Gastroesophageal sphincter (tissue), 3 donors: ENCODE data around the gene PLEKHN1.

Experiments used
- CTCF ChIP-seq, 4 experiments: fragments of 200-600 bp in 2 of 4; fragments of 450-650 bp in 2 of 4; sonication (generic) in 1 of 4; IDR thresholded peaks; one replicate each; pipeline ENCODE4 v1.5.1; 2017 to 2019; ENCODE audit warnings: antibody characterized with exemption in 4 of 4, mild to moderate bottlenecking in 2 of 4, moderate library complexity in 2 of 4
- POLR2AphosphoS5 ChIP-seq: sonication (generic); formaldehyde crosslinking; IDR thresholded peaks from one replicate; pipeline ENCODE4 v1.6.1; 2017; ENCODE audit warnings: antibody characterized with exemption

DNA sequence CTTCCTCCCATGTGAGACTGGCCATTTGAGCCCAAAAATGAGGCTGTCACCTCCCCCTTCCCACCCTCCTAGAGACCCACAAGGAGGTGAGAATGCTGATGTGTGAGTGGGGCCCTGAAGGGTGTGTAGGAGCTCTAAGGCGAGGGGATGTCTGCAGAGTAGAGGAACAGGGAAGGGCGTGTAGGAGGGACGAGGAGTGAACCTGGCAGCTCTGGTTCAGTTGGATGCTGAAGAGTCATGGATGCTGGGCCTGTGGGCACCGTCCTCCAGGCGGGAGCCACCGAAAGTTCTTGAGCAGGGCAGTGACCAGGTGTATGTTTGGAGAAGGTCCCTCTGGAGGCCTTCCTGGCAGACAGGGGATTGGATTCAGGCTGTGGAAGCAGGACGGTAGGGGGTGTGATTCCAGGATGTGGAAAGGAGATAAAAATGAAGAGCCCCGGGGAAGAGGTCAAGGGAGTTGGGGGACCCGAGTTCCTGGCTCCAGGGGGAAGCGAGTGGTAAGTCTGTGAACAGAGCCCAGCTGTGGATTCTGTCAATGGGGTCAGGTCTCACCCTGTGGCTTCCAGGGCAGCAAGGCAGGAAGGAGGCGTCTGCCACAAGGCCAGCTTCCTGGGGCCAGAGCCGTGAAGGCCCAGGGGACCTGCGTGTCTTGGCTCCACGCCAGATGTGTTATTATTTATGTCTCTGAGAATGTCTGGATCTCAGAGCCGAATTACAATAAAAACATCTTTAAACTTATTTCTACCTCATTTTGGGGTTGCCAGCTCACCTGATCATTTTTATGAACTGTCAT lies 34.7 kb upstream of the PLEKHN1 start:
- TF ChIP-seq CTCF (IDR thresholded peaks at IDR 0.05) (no peak), POLR2AphosphoS5 (no peak)
